SK-N-SH treated with all-trans-retinoic acid at 6 μM for 48 hours (cell line): Measurements from ENCODE around the gene CCDC40.
A peak's percentile ranks its signal among the peaks of the same experiment; 100 is the strongest.

Experiments used
- ATAC-seq: fragments of 200-7000 bp; cut with Tn5 transposase; 3 replicates; pipeline ENCODE4 v1.9.1; 2020; ENCODE audit warnings: mild to moderate bottlenecking, moderate library complexity
- ARNTL ChIP-seq: fragments of 450-650 bp; formaldehyde crosslinking; IDR thresholded peaks from 2 replicates; pipeline ENCODE4 v1.5.0; 2020; ENCODE audit warnings: low read depth, mild to moderate bottlenecking, moderate library complexity, borderline replicate concordance
- BACH2 ChIP-seq: fragments of 250-450 bp; sonication (Bioruptor Pico); IDR thresholded peaks from 2 replicates; pipeline ENCODE4 v1.9.0; 2021; ENCODE audit warnings: mild to moderate bottlenecking, borderline replicate concordance
- CREB5 ChIP-seq: fragments of 250-450 bp; sonication (Bioruptor Pico); IDR thresholded peaks from 2 replicates; pipeline ENCODE4 v1.5.1; 2020; ENCODE audit warnings: low read depth, mild to moderate bottlenecking, moderate library complexity
- CSDC2 ChIP-seq: fragments of 250-450 bp; sonication (Bioruptor Pico); IDR thresholded peaks from 2 replicates; pipeline ENCODE4 v1.5.0; 2020; ENCODE audit warnings: mild to moderate bottlenecking, moderate library complexity
- GLIS3 ChIP-seq: fragments of 250-450 bp; sonication (Bioruptor Pico); IDR thresholded peaks from 2 replicates; pipeline ENCODE4 v1.5.0; 2020; ENCODE audit warnings: mild to moderate bottlenecking, moderate library complexity
- ISL1 ChIP-seq: fragments of 250-450 bp; sonication (Bioruptor Pico); IDR thresholded peaks from 2 replicates; pipeline ENCODE4 v2.1.2; 2022; ENCODE audit warnings: mild to moderate bottlenecking, moderate library complexity
- OSR1 ChIP-seq: fragments of 250-450 bp; sonication (Bioruptor Pico); IDR thresholded peaks from 2 replicates; pipeline ENCODE4 v1.8.0; 2022; ENCODE audit warnings: moderate library complexity, mild to moderate bottlenecking, inconsistent platforms
- PATZ1 ChIP-seq: fragments of 250-450 bp; sonication (Bioruptor Pico); IDR thresholded peaks from 2 replicates; pipeline ENCODE4 v1.8.0; 2020; ENCODE audit warnings: mild to moderate bottlenecking, moderate library complexity, borderline replicate concordance
- POU6F1 ChIP-seq: fragments of 250-450 bp; sonication (Bioruptor Pico); IDR thresholded peaks from 2 replicates; pipeline ENCODE4 v1.8.0; 2021; ENCODE audit warnings: low read depth, mild to moderate bottlenecking, moderate library complexity, borderline replicate concordance
- PPARA ChIP-seq: fragments of 250-450 bp; sonication (Bioruptor Pico); IDR thresholded peaks from 2 replicates; pipeline ENCODE4 v1.5.0; 2020; ENCODE audit warnings: mild to moderate bottlenecking, borderline replicate concordance
- RARB ChIP-seq: fragments of 250-450 bp; sonication (Bioruptor Pico); IDR thresholded peaks from 2 replicates; pipeline ENCODE4 v1.8.0; 2021; ENCODE audit warnings: mild to moderate bottlenecking, moderate library complexity
- TCF4 ChIP-seq: fragments of 250-450 bp; sonication (Bioruptor Pico); IDR thresholded peaks from 2 replicates; pipeline ENCODE4 v1.8.0; 2021; ENCODE audit warnings: mild to moderate bottlenecking, moderate library complexity, borderline replicate concordance
- TOX ChIP-seq: fragments of 250-450 bp; sonication (Bioruptor Pico); IDR thresholded peaks from 2 replicates; pipeline ENCODE4 v1.8.0; 2021; ENCODE audit warnings: mild to moderate bottlenecking, moderate library complexity, borderline replicate concordance
- TSHZ2 ChIP-seq: fragments of 250-450 bp; sonication (Bioruptor Pico); IDR thresholded peaks from 2 replicates; pipeline ENCODE4 v1.5.0; 2020; ENCODE audit warnings: mild to moderate bottlenecking, moderate library complexity
- ZC3H10 ChIP-seq: fragments of 250-450 bp; sonication (Bioruptor Pico); IDR thresholded peaks from 2 replicates; pipeline ENCODE4 v1.5.1; 2021; ENCODE audit warnings: mild to moderate bottlenecking, moderate library complexity
- ZFP3 ChIP-seq: fragments of 250-450 bp; sonication (Bioruptor Pico); IDR thresholded peaks from 2 replicates; pipeline ENCODE4 v1.5.0; 2020; ENCODE audit warnings: mild to moderate bottlenecking, moderate library complexity
- ZFP30 ChIP-seq: fragments of 450-650 bp; formaldehyde crosslinking; IDR thresholded peaks from 2 replicates; pipeline ENCODE4 v1.5.0; 2022; ENCODE audit warnings: mild to moderate bottlenecking, moderate library complexity
- ZNF565 ChIP-seq: fragments of 450-650 bp; formaldehyde crosslinking; conservative IDR thresholded peaks from 2 replicates; pipeline ENCODE4 v1.5.0; 2020; ENCODE audit warnings: low read depth, mild to moderate bottlenecking, moderate library complexity
- ZNF70 ChIP-seq: fragments of 450-650 bp; formaldehyde crosslinking; IDR thresholded peaks from 2 replicates; pipeline ENCODE4 v1.5.0; 2020; ENCODE audit warnings: mild to moderate bottlenecking, moderate library complexity

Gene CCDC40

GRCh38 chr17:79988185-79988971, 48.1 kb upstream of the CCDC40 start:
- ATAC-seq: peak; percentile 66
- TF ChIP-seq ZNF70 (no peak), TSHZ2 (no peak), ZFP30 (CRISPR knock-in tag) (no peak), CREB5 (CRISPR knock-in tag) (no peak), ISL1 (no peak), OSR1 (CRISPR knock-in tag) (no peak), RARB (CRISPR knock-in tag) (no peak)

GRCh38 chr17:79989106-79989835, 47.2 kb upstream of the CCDC40 start:
- no peak for ATAC-seq
- TF ChIP-seq PPARA (CRISPR knock-in tag): no peak
- TF ChIP-seq ZNF565: no peak
- TF ChIP-seq ARNTL: no peak
- TF ChIP-seq TOX (CRISPR knock-in tag): no peak
- TF ChIP-seq GLIS3 (CRISPR knock-in tag): no peak
- no peak for TF ChIP-seq ZFP3 (CRISPR knock-in tag)
- TF ChIP-seq ISL1: no peak
- no peak for TF ChIP-seq BACH2 (CRISPR knock-in tag)
- TF ChIP-seq CSDC2 (CRISPR knock-in tag): no peak
- TF ChIP-seq PATZ1: no peak
- TF ChIP-seq TSHZ2: no peak
- TF ChIP-seq OSR1 (CRISPR knock-in tag): no peak
- no peak for TF ChIP-seq ZC3H10 (CRISPR knock-in tag)
- TF ChIP-seq ZFP30 (CRISPR knock-in tag): no peak
- TF ChIP-seq ZNF70: no peak
- TF ChIP-seq POU6F1 (CRISPR knock-in tag): no peak
- TF ChIP-seq TCF4 (CRISPR knock-in tag): no peak
- TF ChIP-seq RARB (CRISPR knock-in tag): no peak
